ENCODE measurements around the gene MS4A6E.

- TF ChIP-seq CTCF (IDR thresholded peaks at IDR 0.05 in 2 of 3, conservative IDR thresholded peaks at IDR 0.05 in 1 of 3; ENCODE audit: borderline replicate concordance in 1 of 3, insufficient read depth in 1 of 3, low read depth in 2 of 3, low read length in 2 of 3) (no peak), ELF1 (IDR thresholded peaks at IDR 0.05; ENCODE audit: borderline replicate concordance, low read depth) (no peak)
These were observed 43.3 kb downstream of the MS4A6E start for GRCh38 chr11:60370252-60370810.

All from HCT116 (cell line).